Activated CD8-positive, alpha-beta memory T cell treated with anti-CD3 and anti-CD28 coated beads, Interleukin-2, amount 50 U/mL, for 24 hours (primary cell): Measurements from ENCODE around the gene TNFAIP1.
"Not testable (repeated sequence)": the region's sequence is repeated elsewhere in the genome, so short reads cannot be mapped to it uniquely, and the experiment has no call there.

Source experiments
- DNase-seq: peaks from one replicate; pipeline ENCODE4 v3.0.0-alpha.2; 2020; ENCODE audit errors: extremely low read depth

The TNFAIP1 gene

GRCh38 chr17:28324781-28325180 lies 10.8 kb upstream of the TNFAIP1 start:
- no peak for DNase-seq

DNA sequence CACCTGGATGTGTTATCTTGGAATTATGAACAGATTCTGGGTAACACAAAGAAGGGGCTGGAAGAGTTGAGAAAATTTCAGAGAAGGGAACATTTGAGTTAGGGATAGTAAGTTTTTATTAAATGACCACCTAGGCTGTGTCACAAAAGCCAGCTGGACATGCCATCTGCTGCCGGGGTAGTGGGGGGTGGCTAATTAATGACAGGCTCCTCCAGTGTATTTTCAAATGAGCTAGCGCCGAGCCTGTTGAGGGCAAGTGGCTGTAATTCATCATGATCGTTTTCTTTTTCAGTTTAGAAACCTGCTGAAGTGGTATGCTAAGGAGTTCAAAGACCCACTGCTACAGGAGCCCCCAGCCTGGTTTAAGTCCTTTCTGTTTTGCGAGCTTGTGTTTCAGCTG lies 10.3 kb upstream of the TNFAIP1 start:
- no peak for DNase-seq

GRCh38 chr17:28326114-28326513 lies 9.4 kb upstream of the TNFAIP1 start:
- DNase-seq = no peak

- DNase-seq = no peak
These were observed 8.4 kb upstream of the TNFAIP1 start for GRCh38 chr17:28327031-28327607.

DNA sequence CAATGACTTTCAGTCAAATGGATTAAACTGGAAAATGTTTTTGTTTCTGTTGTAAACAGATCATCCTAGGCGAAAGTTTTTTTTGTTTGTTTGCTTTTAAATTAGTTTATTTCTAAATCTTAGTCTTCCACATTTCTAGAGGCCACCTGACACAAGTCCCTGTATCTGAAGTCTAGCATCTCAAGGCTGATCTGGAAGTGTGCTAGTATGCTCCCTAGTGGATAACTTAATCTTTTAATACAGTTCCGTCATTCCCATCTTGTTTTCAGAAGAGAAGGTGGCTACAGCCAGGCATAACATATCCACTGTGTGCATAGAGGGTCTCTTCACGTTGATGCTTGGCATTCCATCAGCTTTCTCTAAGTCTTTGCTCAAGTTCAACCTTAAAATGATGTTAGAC lies 7.9 kb upstream of the TNFAIP1 start:
- DNase-seq = no peak

GRCh38 chr17:28328325-28328724 lies 7.2 kb upstream of the TNFAIP1 start:
- DNase-seq = no peak

- no peak for DNase-seq
These were observed 4.9 kb upstream of the TNFAIP1 start for GRCh38 chr17:28330671-28331070.

- DNase-seq = no peak
These were observed 3.6 kb upstream of the TNFAIP1 start for GRCh38 chr17:28331891-28332420.

DNA sequence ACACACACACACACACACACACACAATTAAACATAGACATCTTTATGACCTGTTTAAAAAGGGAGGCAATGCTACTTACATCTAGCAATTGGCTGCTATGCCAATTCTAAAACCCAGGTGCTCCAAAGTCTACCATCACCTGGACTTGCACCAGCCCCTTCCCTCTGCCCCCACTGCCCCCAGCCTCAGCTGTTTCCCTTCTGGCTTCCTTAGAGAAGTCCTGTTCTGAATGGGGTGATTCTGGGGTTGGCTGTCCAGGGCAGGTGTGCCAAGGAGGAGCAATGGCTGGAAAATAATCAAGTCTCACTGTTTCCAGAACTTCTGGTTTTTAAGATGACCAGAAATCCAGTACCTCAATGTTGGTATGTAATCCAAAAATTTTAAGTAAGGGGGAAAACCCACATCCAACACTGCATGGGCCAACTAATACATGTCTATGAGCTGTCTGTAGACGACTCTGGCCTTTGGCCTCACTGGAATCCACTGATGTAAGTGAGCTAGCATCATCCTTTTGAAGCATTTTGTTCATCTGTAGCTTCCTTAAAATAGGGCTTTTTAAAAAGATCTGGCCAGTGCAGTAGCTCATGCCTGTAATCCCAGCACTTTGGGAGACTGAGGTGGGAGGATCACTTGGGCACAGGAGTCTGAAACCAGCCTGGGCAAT lies 2.3 kb upstream of the TNFAIP1 start:
- no peak for DNase-seq

DNA sequence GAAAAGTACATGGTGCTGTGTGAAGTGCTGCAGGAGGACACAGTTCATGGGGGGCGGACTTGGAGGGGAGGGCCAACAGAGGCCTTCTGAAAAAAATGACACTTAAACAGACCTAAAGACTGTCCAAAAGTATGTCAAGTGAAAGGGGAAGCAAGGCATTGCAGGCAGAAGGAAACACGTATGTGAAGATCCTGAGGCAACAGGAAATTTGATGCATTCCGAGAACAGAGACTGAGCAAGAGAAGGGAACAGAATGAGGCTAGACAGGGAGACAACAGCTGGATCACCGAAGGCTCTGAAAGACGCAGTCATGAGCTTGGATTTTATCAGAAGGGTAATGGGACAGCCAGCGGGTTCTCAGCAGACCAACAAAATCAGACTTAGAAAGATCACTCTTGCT lies 1.4 kb upstream of the TNFAIP1 start:
- no peak for DNase-seq

GRCh38 chr17:28334666-28335200 lies 828 bp upstream of the TNFAIP1 start:
- no peak for DNase-seq

DNA sequence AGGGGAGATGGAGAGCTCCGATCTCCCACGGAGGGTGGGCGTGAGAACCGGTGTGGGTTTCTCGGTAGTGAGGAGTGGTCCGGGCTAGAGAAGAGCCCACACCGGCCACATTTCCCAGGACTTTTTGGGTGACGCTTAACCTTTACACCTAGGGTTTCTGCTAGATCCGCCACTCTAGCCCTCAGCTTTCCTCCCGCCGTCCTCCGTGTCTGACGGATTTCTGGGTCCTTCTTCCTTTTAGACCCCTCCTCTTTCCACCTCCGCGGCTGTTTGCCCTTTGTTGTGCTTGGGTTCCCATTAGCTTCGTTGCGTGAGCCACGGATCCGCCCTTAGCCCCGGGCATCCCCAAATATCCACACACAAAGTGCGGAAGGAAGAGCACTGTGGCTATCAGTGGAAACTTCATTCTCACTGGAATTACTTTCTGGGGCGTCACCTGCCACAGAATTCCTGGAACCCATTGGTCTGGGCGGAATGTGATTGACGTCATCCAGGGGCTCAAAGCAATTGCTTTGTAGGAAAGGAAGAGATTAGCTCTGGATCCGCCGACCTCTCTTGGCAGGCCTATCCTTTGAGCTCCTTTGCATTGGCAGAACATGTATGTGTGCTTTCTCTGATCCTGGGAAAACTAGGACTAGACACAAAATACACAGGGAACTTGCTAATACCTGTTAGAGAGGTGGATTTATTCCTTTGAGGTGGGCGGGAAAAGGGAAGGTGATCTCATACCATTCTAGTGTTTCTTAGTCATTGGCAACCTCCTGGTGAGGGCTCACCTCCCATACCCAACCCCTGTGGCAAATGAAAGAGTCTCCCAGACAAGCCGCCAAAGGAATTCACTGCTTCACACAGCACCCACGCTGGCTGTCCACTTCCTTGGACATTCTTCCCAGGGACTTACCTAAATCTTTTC lies 654 bp downstream of the TNFAIP1 start:
- no peak for DNase-seq

DNA sequence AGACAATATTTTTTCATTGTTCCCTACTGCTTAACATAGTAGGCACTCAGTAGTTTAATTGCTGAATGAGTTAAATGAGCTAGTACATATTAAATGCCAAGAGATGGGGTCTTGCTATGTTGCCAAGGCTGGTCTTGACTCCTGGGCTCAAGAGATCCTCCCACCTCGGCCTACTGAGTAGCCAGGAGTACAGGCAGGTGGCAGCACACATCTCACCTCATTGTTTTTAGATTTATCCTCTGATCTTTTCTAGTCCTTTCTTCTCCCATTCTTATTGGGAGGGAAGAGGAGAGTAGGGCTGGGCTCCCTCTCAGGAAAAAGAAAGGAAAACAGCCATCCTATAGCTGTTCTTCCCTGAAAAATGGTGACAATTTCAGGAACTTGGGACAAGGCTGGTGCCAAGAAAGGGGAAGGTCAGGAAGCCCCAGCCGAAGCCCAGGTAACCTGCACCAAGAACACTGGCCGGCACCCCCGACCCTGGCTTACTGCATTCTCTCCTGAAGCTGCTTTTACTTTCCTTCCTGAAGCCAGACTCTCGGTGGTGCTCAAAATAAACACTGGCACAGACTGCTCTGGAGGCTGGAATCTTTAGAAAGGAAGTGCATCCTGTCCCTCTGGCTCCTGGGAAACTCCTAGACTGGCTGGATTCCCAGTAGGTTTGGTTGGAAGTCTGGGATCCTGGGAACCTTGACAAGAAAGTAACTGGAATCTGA lies 2.7 kb downstream of the TNFAIP1 start:
- no peak for DNase-seq

GRCh38 chr17:28338769-28339212 lies 3.2 kb downstream of the TNFAIP1 start:
- DNase-seq = not testable (repeated sequence)

- no peak for DNase-seq
These were observed 3.9 kb downstream of the TNFAIP1 start for GRCh38 chr17:28339431-28339830.

- DNase-seq = no peak
These were observed 4.8 kb downstream of the TNFAIP1 start for GRCh38 chr17:28340374-28340773.

DNA sequence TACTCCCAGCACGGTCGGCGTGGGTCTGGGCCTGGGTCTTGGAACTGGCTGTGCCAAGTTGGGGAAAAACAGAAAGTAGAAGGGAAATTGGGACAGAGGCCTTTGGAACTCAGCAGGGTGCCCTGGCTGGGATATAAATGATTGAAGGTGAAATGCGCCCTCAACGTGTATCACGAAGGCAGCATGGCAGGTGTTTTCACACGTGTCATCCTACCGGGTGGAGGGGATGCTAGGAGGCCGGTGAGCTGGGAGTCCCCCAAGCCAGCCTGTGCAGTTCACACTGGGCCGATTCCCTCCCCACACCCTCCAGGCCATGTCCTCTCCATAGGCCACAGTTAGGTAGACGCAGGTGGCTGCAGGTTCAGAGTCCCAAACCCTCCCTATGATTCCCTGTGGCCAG lies 6.0 kb downstream of the TNFAIP1 start:
- DNase-seq = no peak

DNA sequence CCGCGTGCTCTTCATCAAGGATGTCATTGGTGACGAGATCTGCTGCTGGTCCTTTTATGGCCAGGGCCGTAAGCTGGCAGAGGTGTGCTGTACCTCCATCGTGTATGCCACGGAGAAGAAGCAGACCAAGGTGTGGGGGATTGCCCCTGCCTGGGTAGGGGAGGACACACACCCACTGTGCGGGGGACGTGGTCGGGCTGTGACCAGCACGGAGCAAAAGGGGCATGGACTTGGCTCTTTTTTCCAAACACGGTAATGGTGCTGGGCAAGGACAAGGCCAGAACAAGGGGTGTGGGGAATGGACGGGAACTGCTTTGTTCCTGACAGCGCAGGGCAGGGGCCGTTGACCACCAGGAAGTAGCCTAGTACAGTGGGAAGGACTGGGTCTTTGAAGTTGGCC lies 6.8 kb downstream of the TNFAIP1 start:
- no peak for DNase-seq

DNA sequence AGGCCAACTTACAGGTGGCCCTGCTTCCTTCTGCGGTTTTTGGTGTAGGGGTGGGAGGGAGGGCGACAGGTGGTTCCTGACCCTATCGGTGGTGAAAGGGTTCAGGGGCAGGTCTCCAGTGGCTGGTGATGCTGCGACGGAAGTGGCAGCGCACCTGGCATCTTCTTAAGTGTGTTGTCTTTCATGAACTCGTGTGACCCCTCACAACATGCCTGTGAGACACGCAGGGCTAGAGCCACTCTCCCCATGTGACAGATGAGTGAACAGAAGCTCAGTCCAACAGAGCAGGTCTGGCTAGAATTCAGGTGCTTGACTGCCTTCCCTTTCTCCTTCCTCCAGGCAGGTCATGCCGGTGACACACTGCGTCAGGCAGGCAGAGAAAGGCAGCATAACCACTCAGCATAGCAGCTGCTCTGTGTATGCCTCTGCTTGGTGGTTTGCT lies 8.0 kb downstream of the TNFAIP1 start:
- no peak for DNase-seq

- no peak for DNase-seq
These were observed 8.4 kb downstream of the TNFAIP1 start for GRCh38 chr17:28344011-28344410.

GRCh38 chr17:28344435-28344901 lies 8.9 kb downstream of the TNFAIP1 start:
- no peak for DNase-seq
